ENCODE measurements around the gene COTL1.

COTL1 gene

GRCh38 chr16:84612686-84613085, 5.2 kb downstream of the COTL1 start:
- no peaks in the 10 kb centered on the region for H3K9me3 ChIP-seq (ENCODE audit: insufficient read depth, low read length)
- H3K4me3 ChIP-seq (ENCODE audit: insufficient read depth, low read length, poor library complexity, severe bottlenecking), result no peak overlapping the region
- no peak overlapping the region for H3K9ac ChIP-seq (ENCODE audit: low read length)
- no peaks in the 10 kb centered on the region for H3K9me2 ChIP-seq (replicated peaks; ENCODE audit: insufficient read depth, low read length)
- peaks cover 20% of the 10 kb centered on the region; the same call in 1 of the 2 replicates for H3F3A ChIP-seq (ENCODE audit: insufficient read depth)
- no peak overlapping the region for H3K4me2 ChIP-seq (ENCODE audit: low read depth, low read length, poor library complexity, severe bottlenecking)
- no peaks in the 10 kb centered on the region for H4K20me1 ChIP-seq (ENCODE audit: low read depth, low read length)
- H3K27me3 ChIP-seq (ENCODE audit: low read length), result no peaks in the 10 kb centered on the region
- TF ChIP-seq EZH2phosphoT487 (conservative IDR thresholded peaks at IDR 0.05; ENCODE audit: low read length), result no peak
- TF ChIP-seq CTCF (IDR thresholded peaks at IDR 0.05; ENCODE audit: insufficient read depth, low read length, poor library complexity, severe bottlenecking), result no peak
- peaks cover 97% of the 10 kb centered on the region for H3K79me2 ChIP-seq (ENCODE audit: insufficient read depth, low read length)
- H2AFZ ChIP-seq (ENCODE audit: low read depth, low read length, severe bottlenecking), result no peak overlapping the region
- no peak overlapping the region for H3K27ac ChIP-seq (ENCODE audit: low read depth, low read length)
- peaks cover 7% of the 10 kb centered on the region; the same call in 1 of the 2 replicates for H3K36me3 ChIP-seq (ENCODE audit: low read length)

GRCh38 chr16:84611041-84611440, 6.8 kb downstream of the COTL1 start:
- no peaks in the 10 kb centered on the region for H3K27me3 ChIP-seq (ENCODE audit: low read length)
- H3K9ac ChIP-seq (ENCODE audit: low read length), result no peak overlapping the region
- peaks cover 18% of the 10 kb centered on the region; the same call in 1 of the 2 replicates for H3F3A ChIP-seq (ENCODE audit: insufficient read depth)
- H3K27ac ChIP-seq (ENCODE audit: low read depth, low read length), result no peak overlapping the region
- no peak overlapping the region for H2AFZ ChIP-seq (ENCODE audit: low read depth, low read length, severe bottlenecking)
- H4K20me1 ChIP-seq (ENCODE audit: low read depth, low read length), result no peaks in the 10 kb centered on the region
- H3K4me3 ChIP-seq (ENCODE audit: insufficient read depth, low read length, poor library complexity, severe bottlenecking), result no peak overlapping the region
- peaks cover 97% of the 10 kb centered on the region for H3K79me2 ChIP-seq (ENCODE audit: insufficient read depth, low read length)
- no peaks in the 10 kb centered on the region for H3K9me3 ChIP-seq (ENCODE audit: insufficient read depth, low read length)
- TF ChIP-seq EZH2phosphoT487 (conservative IDR thresholded peaks at IDR 0.05; ENCODE audit: low read length), result no peak
- no peak for TF ChIP-seq CTCF (IDR thresholded peaks at IDR 0.05; ENCODE audit: insufficient read depth, low read length, poor library complexity, severe bottlenecking)
- peaks cover 7% of the 10 kb centered on the region; the same call in 1 of the 2 replicates for H3K36me3 ChIP-seq (ENCODE audit: low read length)
- no peak overlapping the region for H3K4me2 ChIP-seq (ENCODE audit: low read depth, low read length, poor library complexity, severe bottlenecking)
- no peaks in the 10 kb centered on the region for H3K9me2 ChIP-seq (replicated peaks; ENCODE audit: insufficient read depth, low read length)

GRCh38 chr16:84610376-84610775, 7.5 kb downstream of the COTL1 start:
- no peak for TF ChIP-seq EZH2phosphoT487 (conservative IDR thresholded peaks at IDR 0.05; ENCODE audit: low read length)
- TF ChIP-seq CTCF (IDR thresholded peaks at IDR 0.05; ENCODE audit: insufficient read depth, low read length, poor library complexity, severe bottlenecking), result no peak
- H3K36me3 ChIP-seq (ENCODE audit: low read length), result peaks cover 3% of the 10 kb centered on the region; the same call in 1 of the 2 replicates
- H3K4me2 ChIP-seq (ENCODE audit: low read depth, low read length, poor library complexity, severe bottlenecking), result no peak overlapping the region
- no peaks in the 10 kb centered on the region for H3K27me3 ChIP-seq (ENCODE audit: low read length)
- H3F3A ChIP-seq (ENCODE audit: insufficient read depth), result peaks cover 16% of the 10 kb centered on the region; the same call in 1 of the 2 replicates
- no peak overlapping the region for H2AFZ ChIP-seq (ENCODE audit: low read depth, low read length, severe bottlenecking)
- H3K9me2 ChIP-seq (replicated peaks; ENCODE audit: insufficient read depth, low read length), result no peaks in the 10 kb centered on the region
- H3K79me2 ChIP-seq (ENCODE audit: insufficient read depth, low read length), result peaks cover 97% of the 10 kb centered on the region
- no peak overlapping the region for H3K9ac ChIP-seq (ENCODE audit: low read length)
- H3K4me3 ChIP-seq (ENCODE audit: insufficient read depth, low read length, poor library complexity, severe bottlenecking), result no peak overlapping the region
- H3K27ac ChIP-seq (ENCODE audit: low read depth, low read length), result no peak overlapping the region; the same call in 1 of the 2 replicates
- H4K20me1 ChIP-seq (ENCODE audit: low read depth, low read length), result no peaks in the 10 kb centered on the region
- H3K9me3 ChIP-seq (ENCODE audit: insufficient read depth, low read length), result no peaks in the 10 kb centered on the region
